GM18508 (cell line): ENCODE results near the gene RPS6KA3.
A peak's percentile ranks its signal among the peaks of the same experiment; 100 is the strongest.
"Not testable (repeated sequence)": the region's sequence is repeated elsewhere in the genome, so short reads cannot be mapped to it uniquely, and the experiment has no call there.

Experiments
- ATAC-seq: cut with Tn5 transposase; IDR thresholded peaks from one replicate; pipeline ENCODE4 v1.9.1; 2021; ENCODE audit warnings: moderate number of reproducible peaks; ENCODE audit not compliant: insufficient read depth, unreplicated experiment

Gene RPS6KA3

GRCh38 chrX:20224814-20225487 is 41.8 kb downstream of the RPS6KA3 start:
- ATAC-seq = peak; percentile 78

- ATAC-seq = no peak
Measured at GRCh38 chrX:20221902-20222301, 44.8 kb downstream of the RPS6KA3 start.

- ATAC-seq = no peak
Measured at GRCh38 chrX:20218836-20219505, 47.7 kb downstream of the RPS6KA3 start.

- no peak for ATAC-seq
Measured at GRCh38 chrX:20217906-20218305, 48.8 kb downstream of the RPS6KA3 start.

GRCh38 chrX:20217271-20217670 is 49.4 kb downstream of the RPS6KA3 start:
- no peak for ATAC-seq

GRCh38 chrX:20215565-20215964 is 51.1 kb downstream of the RPS6KA3 start:
- no peak for ATAC-seq

GRCh38 chrX:20212486-20213089 is 54.1 kb downstream of the RPS6KA3 start:
- peak; percentile 94 for ATAC-seq

GRCh38 chrX:20211261-20211786 is 55.4 kb downstream of the RPS6KA3 start:
- no peak for ATAC-seq

GRCh38 chrX:20205927-20206708 is 60.6 kb downstream of the RPS6KA3 start:
- ATAC-seq = no peak

GRCh38 chrX:20204351-20204750 is 62.4 kb downstream of the RPS6KA3 start:
- no peak for ATAC-seq

- ATAC-seq = no peak
Measured at GRCh38 chrX:20197641-20198210, 69.0 kb downstream of the RPS6KA3 start.

GRCh38 chrX:20189171-20189570 is 77.5 kb downstream of the RPS6KA3 start:
- ATAC-seq = no peak

- ATAC-seq = no peak
Measured at GRCh38 chrX:20181598-20182329, 84.9 kb downstream of the RPS6KA3 start.

- ATAC-seq = no peak
Measured at GRCh38 chrX:20177093-20177492, 89.6 kb downstream of the RPS6KA3 start.

GRCh38 chrX:20173856-20174255 is 92.9 kb downstream of the RPS6KA3 start:
- no peak for ATAC-seq

GRCh38 chrX:20173313-20173712 is 93.4 kb downstream of the RPS6KA3 start:
- no peak for ATAC-seq

GRCh38 chrX:20171887-20172286 is 94.8 kb downstream of the RPS6KA3 start:
- no peak for ATAC-seq

- not testable (repeated sequence) for ATAC-seq
Measured at GRCh38 chrX:20162516-20162915, 104.2 kb downstream of the RPS6KA3 start.

GRCh38 chrX:20159797-20160385 is 106.8 kb downstream of the RPS6KA3 start:
- no peak for ATAC-seq
